Thoracic aorta (tissue), 2 donors: ENCODE measurements around the gene MRPL54. TPM values are rescaled to one million over a fixed set of nuclear protein-coding genes. Genes with fewer than 3 reads are reported as not detected.

Experiments used
- ATAC-seq: fragments of 150-250 bp; one replicate; pipeline ENCODE4 v1.8.0; 2017; ENCODE audit warnings: low read depth; ENCODE audit not compliant: insufficient number of reproducible peaks, low FRiP score
- DNase-seq: peaks from one replicate; pipeline ENCODE4 v3.0.0-alpha.2; 2020; ENCODE audit warnings: low spot score
- H3K27ac ChIP-seq, 2 donors: fragments of 200-600 bp; sonication (generic); 1 replicate in 1 of 2; 2 replicates in 1 of 2; pipeline ENCODE4 v1.5.1; 2016; ENCODE audit warnings: mild to moderate bottlenecking in 2 of 2, moderate library complexity in 2 of 2
- H3K27me3 ChIP-seq: fragments of 200-600 bp; sonication (generic); replicated peaks from 2 replicates; pipeline ENCODE4 v1.6.0; 2016; ENCODE audit warnings: mild to moderate bottlenecking; ENCODE audit not compliant: insufficient read depth
- H3K36me3 ChIP-seq: fragments of 200-600 bp; sonication (generic); one replicate; pipeline ENCODE4 v1.5.1; 2016
- H3K4me1 ChIP-seq, 2 donors: fragments of 200-600 bp; sonication (generic); 1 replicate in 1 of 2; 2 replicates in 1 of 2; pipeline versions ENCODE4 v1.5.1 to v1.6.0; 2016; ENCODE audit warnings: low read depth in 2 of 2, mild to moderate bottlenecking in 1 of 2; ENCODE audit not compliant: control insufficient read depth in 1 of 2
- H3K4me3 ChIP-seq: fragments of 200-600 bp; sonication (generic); 2 replicates; pipeline ENCODE4 v1.5.1; 2016; ENCODE audit warnings: mild to moderate bottlenecking
- H3K9me3 ChIP-seq: fragments of 200-600 bp; sonication (generic); 2 replicates; pipeline ENCODE4 v1.5.1; 2016
- CTCF ChIP-seq: fragments of 200-600 bp; sonication (generic); IDR thresholded peaks from one replicate; pipeline ENCODE4 v1.5.1; 2019; ENCODE audit warnings: antibody characterized with exemption
- total RNA-seq, 2 donors: library from RNA; depleted of rRNA; stranded (reverse); fragments of >200 nt; gene quantifications; one replicate each; pipeline versions ENCODE4 v1.1.0 to v1.2.3, GENCODE V29; 2016

Gene MRPL54
- total RNA-seq, 2 donors from 2014 or later = 32.4 to 56.9 TPM

GRCh38 chr19:3723883-3724282, 38.6 kb upstream of the MRPL54 start:
- Histone ChIP-seq H3K36me3 (no peaks in the 10 kb centered on the region), H3K9me3 (no peaks in the 10 kb centered on the region), H3K27me3 (peaks cover 16% of the 10 kb centered on the region), H3K4me1 (peaks cover 4 to 16% of the 10 kb centered on the region in 2 donors), H3K27ac (no peak overlapping the region), H3K4me3 (no peak overlapping the region)
- TF ChIP-seq CTCF = no peak
- DNase-seq (no peak), ATAC-seq (no peak)

- no peak for TF ChIP-seq CTCF
- H3K9me3 ChIP-seq = no peaks in the 10 kb centered on the region
- peaks cover 16% of the 10 kb centered on the region for H3K27me3 ChIP-seq
- DNase-seq (no peak), ATAC-seq (no peak)
- no peak overlapping the region for H3K27ac ChIP-seq
- peaks cover 4 to 13% of the 10 kb centered on the region in 2 donors for H3K4me1 ChIP-seq
- H3K4me3 ChIP-seq = no peak overlapping the region
- no peaks in the 10 kb centered on the region for H3K36me3 ChIP-seq
Observed at GRCh38 chr19:3725121-3725520, 37.4 kb upstream of the MRPL54 start.

- no peak overlapping the region for H3K27ac ChIP-seq
- H3K4me3 ChIP-seq = no peak overlapping the region
- H3K9me3 ChIP-seq = no peaks in the 10 kb centered on the region
- no peak for TF ChIP-seq CTCF
- ATAC-seq (no peak), DNase-seq (no peak)
- no peaks in the 10 kb centered on the region for H3K36me3 ChIP-seq
- peaks cover 4 to 13% of the 10 kb centered on the region in 2 donors for H3K4me1 ChIP-seq
- peaks cover 9% of the 10 kb centered on the region for H3K27me3 ChIP-seq
Observed at GRCh38 chr19:3725640-3726310, 36.7 kb upstream of the MRPL54 start.

GRCh38 chr19:3730457-3730958, 32.0 kb upstream of the MRPL54 start:
- H3K4me1 ChIP-seq = no peaks in the 10 kb centered on the region
- DNase-seq (no peak), ATAC-seq (no peak)
- H3K36me3 ChIP-seq = no peaks in the 10 kb centered on the region
- H3K27me3 ChIP-seq = no peaks in the 10 kb centered on the region
- no peak for TF ChIP-seq CTCF
- H3K9me3 ChIP-seq = no peaks in the 10 kb centered on the region
- no peak overlapping the region for H3K27ac ChIP-seq
- H3K4me3 ChIP-seq = no peak overlapping the region

- Histone ChIP-seq H3K27me3 (no peaks in the 10 kb centered on the region), H3K4me3 (no peak overlapping the region), H3K27ac (no peak overlapping the region), H3K4me1 (no peaks in the 10 kb centered on the region), H3K36me3 (no peaks in the 10 kb centered on the region), H3K9me3 (no peaks in the 10 kb centered on the region)
- DNase-seq = no peak
- no peak for TF ChIP-seq CTCF
- ATAC-seq = no peak
Observed at GRCh38 chr19:3732108-3732507, 30.4 kb upstream of the MRPL54 start.
